Caki2 (cell line): ENCODE results near the gene TCL1B. TPM values are rescaled to one million over a fixed set of nuclear protein-coding genes. Genes with fewer than 3 reads are reported as not detected.
"Not testable (repeated sequence)": the region's sequence is repeated elsewhere in the genome, so short reads cannot be mapped to it uniquely, and the experiment has no call there.

Source experiments
- DNase-seq: peaks from one replicate; pipeline ENCODE4 v3.0.0-alpha.2; 2015; ENCODE audit warnings: low read depth
- in situ Hi-C: cut with HindIII; loops from 2 replicates; pipeline ENCODE4 v1.10.0; 2016; ENCODE audit warnings: low sequenced_read_pairs, low pct_unique_long_range_greater_than_20kb, mixed read lengths
- total RNA-seq: library from RNA; depleted of rRNA; stranded (reverse); fragments of >200 nt; shearing (Covaris generic); gene quantifications from 2 replicates; pipeline ENCODE4 v1.2.3, GENCODE V29; 2014; ENCODE audit warnings: low replicate concordance

Gene TCL1B
- total RNA-seq, 1 experiment from 2014 or later: not detected

DNA sequence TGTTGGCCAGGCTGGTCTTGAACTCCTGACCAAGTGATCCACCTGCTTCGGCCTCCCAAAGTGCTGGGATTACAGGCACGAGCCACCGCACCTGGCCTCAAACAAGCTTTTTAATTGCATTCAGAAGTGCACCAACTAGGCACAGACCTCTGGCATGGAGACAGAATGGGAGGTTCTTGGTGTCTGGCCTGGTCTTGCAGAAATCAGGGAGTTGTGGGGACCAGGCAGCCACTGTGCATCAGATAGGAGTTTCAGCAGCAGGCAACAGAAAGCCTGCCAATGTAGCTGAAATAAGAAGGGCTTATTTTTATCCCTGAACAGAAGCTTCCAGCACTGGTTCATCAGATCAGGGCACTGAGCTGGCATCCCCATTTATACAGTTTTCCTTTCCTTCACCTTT is 22.2 kb upstream of the TCL1B start:
- no peak for DNase-seq

DNA sequence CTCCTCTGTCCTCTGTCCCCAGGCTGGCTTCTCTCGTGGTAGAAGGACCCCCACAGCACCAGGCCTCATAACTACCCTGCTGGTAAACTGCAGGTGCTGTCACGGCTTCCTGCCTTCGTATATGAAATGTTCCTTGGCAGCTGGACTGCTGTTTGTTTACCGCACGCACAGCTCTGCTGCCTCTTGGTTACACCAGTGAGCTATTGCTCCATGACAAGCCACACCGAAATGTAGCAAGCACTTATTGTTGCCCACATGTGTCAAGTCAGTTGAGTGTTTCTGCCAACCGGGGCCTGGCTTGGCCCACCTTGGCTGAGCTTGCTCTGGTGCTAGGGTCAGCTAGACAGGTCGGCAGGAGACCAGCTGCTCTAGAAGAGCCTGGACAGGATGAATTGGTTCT is 21.7 kb upstream of the TCL1B start:
- in situ Hi-C loops: no loop called here

More for the DNA sequence above, 22.2 kb upstream of the TCL1B start:
- in situ Hi-C loops: no loop called here

DNA sequence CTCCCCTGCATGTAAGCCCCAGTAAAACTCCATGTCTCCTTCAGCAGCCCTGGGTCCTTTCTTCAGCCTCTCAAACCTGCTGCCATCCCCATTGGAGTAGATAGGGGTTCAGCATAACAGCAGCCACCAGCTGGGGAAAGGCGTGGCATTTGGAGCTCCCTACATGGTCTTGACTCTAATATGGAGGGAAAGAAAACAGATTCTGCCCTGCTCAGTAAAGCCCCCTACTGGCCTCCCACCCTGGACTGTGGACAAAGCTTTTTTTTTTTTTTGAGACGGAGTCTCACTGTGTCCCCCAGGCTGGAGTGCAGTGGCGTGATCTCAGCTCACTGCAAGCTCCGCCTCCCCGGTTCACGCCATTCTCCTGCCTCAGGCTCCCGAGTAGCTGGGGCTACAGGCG is 20.7 kb upstream of the TCL1B start:
- DNase-seq, in situ Hi-C loops: not testable (repeated sequence)

More for the DNA sequence above, 21.7 kb upstream of the TCL1B start:
- DNase-seq: no peak

DNA sequence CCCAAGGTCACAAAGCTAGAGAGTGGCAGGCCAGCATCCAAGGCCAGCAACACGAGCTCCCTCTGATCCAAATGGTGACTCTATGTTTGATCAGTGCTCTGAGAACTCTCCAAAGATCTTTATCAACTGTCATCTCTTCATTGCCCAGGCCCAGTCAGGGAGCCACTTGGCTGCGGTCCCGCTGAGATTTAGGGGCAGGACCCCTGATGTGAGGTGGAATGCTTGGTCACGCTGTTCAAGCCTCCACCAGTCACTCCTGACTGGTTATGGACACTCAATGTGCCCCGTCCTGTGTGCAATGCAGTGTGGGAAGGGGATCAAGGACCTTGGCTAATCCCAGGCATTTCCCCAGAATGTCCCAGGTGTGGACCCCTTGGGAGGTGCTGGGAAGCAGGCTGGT is 19.8 kb upstream of the TCL1B start:
- DNase-seq: no peak
- in situ Hi-C loops: no loop called here

DNA sequence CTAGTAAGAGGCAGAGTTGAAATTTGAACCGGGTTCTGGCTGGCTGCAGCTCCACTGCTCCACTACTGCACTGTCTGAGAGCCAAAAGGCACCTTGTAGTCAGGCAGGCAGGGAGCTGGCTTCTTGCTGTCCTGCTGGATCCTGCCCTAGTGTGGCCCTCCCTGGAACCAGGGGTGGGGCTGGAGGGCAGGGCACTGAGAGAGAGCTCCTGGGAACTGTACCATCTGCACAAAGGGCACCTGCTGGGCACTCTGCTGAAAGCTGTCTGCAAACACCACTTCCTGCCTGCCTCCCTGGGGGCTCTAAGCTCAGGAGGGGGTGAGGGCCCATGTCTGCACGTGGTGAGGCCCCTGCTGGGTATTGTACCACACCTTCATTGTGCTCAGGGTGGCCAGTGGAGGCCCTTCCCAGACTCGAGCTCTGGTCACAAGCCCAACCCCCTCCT is 19.0 kb upstream of the TCL1B start:
- DNase-seq: no peak
- in situ Hi-C loops: no loop called here

DNA sequence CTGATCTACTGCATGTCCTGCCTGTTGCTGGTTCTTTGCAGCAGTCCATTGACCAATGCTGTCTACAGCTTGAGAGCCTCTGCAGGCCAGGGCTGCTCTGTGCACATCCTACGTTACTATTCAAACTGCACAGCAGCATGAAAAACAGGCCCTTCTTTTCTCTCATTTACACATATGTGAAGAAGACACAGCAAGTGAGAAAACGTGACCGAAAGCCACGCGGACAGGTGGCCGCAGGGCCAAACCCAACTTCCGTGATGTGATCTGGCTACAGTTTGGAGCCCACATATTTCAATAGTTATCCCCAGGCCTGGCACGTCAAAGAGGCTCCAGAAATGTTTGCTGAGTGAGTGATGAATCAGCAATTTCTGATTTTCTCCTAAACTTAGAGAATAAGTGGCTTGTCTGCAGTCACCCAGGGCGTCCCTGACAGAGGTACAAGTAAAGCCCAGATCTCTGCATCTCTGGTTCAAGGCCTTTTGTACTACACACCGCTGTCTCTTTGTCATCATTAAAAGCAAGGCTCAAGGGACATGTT is 17.9 kb upstream of the TCL1B start:
- DNase-seq: no peak
- in situ Hi-C loops: no loop called here

DNA sequence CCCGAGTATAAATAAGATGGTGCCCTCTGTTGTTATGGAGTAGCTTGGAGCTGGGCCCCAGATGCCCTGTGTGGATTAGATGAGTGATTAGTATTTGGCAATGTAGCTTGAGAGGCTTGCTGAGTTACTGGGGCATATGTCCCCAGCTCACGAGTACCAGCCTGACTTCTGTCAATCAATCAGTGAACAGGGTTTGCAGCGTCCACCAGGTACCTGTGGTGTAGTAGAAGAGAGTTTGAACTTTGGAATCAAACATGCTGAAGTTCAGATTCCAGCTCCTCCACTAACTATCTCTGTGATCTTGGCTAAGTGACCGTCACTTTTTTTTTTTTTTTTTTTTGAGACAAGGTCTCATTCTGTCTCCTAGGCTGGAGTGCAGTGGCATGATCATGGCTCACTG is 11.6 kb upstream of the TCL1B start:
- DNase-seq: no peak
- in situ Hi-C loops: no loop called here

DNA sequence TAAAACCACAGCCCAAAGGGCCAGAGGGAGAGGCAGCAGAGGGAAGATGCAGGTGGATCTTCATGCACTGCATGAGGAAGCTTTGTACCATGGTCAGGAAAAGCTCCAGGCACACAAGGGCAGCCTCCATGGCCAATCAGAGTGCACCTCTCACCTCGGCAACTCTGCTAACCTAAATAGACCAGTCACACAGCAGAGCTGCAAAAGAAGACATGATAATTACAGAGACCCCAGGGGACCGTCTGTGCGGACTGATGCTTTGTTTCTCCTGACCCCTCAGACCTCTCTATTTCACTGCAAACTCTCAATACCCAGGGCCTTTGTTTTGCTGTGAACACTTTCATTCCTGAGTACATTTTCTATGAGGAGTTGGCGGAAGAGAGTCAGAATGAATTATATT is 10.7 kb upstream of the TCL1B start:
- no peak for DNase-seq
- in situ Hi-C loops: no loop called here

DNA sequence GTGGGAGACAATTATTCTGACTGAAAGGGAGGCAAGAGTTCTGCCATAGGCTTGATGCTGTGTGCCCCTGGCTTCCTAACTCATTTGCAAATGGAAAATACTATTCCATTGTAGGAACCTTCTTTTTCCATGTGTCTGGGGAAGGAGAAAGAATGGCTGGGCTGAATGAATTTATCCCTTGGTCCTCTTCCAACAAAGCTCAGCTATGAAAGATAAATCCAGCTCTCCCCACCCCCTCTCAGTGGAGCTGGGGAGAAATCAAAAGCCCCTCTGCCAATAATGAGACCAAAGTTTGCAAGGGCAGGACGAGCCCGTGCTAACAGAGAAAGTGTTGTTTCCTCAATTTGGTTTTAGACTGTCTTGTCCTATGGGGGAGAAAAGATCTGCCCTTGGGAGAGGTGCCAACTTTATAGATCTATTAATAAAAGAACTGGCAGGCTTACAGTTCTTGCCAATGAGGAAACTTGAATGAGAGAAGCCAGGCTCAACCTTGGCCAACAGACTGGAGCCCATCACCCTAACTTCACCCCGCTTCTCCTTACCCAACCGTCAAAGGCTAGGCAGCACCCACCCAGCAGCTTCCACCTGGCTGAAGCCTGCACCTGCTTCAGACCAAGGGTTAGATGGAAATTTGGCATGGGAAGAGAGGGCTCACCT is 8.9 kb upstream of the TCL1B start:
- in situ Hi-C loops: no loop called here
- no peak for DNase-seq

DNA sequence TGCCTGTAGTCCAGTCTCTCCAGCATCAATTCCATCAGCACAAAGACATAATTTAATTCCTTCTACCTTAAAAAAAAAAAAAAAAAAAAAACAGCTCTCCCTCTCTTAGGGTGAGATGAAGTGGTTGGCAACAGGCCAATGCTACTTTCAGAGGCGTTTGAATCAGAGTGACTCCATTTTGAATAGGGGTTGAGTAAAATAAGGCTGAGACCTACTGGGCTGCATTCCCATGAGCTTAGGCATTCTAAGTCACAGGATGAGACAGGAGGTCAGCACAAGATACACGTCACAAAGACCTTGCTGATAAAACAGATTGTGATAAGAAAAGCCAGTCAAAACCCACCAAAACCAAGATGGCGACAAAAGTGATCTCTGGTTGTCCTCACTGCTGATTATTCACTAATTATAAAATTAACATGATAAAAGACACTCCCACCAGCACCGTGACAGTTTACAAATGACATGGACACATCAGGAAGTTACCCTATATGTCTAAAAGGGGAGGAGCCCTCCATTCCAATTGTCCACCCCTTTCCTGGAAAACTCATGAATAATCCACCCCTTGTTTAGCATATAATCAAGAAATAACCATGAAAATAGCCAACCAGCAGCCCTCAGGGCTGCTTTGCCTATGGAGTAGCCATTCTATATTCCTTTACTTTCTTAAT is 6.9 kb upstream of the TCL1B start:
- in situ Hi-C loops: no loop called here
- DNase-seq: no peak

DNA sequence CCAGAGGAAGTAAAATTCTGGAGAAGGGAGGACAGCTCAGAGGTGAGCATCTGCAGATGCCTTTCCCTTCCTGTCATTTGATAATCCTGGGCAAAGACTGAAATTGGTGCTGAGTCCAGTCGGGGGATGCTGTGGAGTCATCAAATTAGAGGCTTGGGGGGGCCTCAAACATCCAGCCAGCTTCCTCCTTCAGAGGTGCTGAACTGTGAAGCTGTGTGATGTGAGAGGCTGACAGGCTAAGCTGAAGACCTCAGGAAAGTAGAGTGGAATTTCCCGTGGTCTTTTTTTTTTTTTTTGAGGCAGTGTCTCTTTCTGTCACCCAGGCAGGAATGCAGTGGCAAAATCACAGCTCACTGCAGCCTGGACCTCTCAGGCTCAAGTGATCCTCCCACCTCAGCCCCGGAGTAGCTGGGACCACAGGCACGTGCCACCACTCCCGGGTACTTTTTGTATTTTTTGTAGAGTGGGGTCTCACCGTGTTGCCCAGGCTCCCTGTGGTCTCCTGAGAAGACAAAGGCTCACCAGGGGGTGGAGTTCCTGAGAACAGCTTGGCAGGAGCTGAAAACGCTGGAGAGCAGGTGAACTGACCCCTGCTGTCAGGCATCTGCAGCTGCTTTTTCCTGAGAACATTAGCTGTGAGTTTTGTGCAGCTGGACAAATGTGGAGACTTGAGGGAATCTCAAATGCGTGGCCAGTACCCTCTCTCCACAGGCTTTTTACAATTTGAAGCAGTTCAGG is 6.1 kb upstream of the TCL1B start:
- in situ Hi-C loops: no loop called here

DNA sequence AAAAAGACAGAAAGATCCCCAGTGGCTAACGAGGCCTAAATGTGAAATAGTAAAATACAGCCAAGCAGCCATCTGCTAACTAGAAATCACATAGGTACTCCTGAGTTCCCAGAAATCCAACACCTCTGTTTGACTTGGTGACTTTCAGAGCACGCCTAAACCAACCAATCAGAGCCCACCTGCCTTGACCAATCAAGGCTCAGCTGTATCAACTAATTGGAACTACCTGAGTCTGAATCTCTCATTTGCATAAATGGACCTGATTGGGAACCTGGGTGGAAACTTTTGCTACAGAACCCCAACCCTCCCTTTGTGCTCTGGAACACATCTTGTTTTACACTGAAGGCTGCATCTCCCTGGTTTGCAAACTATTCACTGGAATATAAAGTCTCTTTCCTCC is 5.1 kb upstream of the TCL1B start:
- in situ Hi-C loops: no loop called here
- DNase-seq: no peak

More for the DNA sequence above, 6.1 kb upstream of the TCL1B start:
- DNase-seq: no peak

DNA sequence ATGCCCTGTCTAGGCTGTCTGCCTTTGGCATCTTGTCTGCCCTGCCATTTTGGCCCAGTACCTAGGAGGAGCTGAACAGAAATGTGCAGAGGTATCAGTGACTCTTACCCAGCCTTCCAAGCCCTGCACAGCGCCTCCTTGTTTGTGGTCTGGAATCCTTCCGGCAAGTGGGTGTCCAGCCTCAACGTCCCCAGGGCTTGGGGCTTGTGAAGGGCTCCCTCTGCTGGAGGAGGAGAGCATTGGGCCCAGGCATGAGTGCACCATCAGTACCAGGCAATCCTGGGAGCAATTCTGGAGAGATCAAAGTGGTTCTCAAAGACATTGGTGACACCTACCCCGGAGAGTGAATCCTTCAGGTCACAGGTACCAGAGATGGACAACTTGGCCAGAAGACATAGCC is 2.4 kb upstream of the TCL1B start:
- DNase-seq: no peak
- in situ Hi-C loops: no loop called here

DNA sequence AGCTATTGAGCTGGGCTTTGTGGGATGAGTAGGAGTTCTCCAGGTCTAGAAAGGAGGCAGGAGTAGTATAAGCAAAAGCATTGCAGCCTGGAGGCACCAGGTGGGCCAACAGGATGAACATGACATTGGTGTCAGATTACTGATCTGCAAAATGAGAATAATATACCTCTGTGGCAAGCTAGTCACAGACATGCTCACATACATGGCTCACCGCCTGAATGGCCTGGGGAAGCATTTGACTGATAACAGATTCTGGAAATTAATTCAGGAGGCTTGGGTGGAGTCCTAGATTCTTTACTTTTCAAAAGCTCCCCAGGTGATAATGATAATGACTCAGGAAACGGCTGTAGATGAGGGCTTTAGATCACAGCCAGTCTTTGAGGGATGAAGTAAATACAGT is 709 bp downstream of the TCL1B start:
- DNase-seq: no peak
- in situ Hi-C loops: no loop called here

DNA sequence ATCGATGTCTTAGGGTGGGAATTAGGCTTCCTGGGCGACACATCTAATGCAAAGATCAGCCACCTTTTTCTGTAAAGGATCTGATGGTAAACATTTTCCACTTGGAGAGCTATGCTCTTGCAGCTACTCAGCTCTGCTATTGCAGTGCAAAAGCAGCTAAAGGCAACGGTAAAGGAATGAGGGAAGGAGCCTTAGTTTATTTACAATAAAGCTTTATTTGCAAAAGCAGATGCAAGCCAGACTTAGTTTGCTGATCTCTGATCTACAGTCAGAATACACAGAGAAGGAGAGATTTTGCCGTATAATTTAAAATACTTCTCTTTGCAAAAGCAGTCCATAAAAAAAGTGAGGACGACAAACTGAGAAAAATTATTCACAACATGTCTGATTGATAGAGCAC is 3.2 kb downstream of the TCL1B start:
- no peak for DNase-seq
- in situ Hi-C loops: no loop called here

DNA sequence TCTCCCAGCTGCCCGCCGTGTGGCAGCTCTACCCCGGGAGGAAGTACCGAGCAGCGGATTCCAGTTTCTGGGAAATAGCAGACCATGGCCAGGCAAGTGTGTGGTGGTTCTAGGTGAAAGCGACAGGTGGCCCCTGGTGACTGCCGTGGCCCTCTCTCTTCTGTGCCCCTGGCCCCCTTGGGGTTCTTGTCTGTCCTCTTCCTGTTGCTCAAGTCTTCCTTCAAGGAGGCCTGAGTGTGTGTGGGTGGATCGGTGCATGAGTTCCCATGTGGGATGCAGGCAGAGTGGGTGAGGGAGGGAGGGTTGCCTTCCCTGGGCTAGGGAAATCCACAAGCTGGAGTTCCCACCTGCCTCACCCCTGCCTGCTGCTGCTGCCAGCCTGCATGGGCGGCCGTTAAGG is 4.6 kb downstream of the TCL1B start:
- in situ Hi-C loops: no loop called here
- DNase-seq: no peak

DNA sequence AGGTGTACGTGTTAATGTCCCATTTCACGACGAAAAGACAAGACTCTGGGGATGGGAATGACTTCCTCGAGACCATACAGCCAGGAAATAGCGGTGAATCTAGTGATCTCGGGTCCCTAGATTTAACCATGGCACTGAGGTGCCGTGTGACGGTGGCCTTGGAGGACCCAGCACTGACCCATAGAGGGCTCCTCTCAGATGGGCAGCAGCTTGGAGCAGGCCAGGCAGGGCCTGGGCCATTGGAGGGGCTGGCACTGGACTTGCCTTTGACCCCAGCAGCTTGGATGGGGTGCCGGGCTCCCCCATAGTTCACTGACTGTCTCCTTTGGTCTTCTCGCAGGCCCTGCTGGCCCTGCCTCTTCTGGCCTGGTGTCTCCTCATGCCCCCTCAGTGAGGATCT is 5.4 kb downstream of the TCL1B start:
- in situ Hi-C loops: no loop called here
- no peak for DNase-seq

DNA sequence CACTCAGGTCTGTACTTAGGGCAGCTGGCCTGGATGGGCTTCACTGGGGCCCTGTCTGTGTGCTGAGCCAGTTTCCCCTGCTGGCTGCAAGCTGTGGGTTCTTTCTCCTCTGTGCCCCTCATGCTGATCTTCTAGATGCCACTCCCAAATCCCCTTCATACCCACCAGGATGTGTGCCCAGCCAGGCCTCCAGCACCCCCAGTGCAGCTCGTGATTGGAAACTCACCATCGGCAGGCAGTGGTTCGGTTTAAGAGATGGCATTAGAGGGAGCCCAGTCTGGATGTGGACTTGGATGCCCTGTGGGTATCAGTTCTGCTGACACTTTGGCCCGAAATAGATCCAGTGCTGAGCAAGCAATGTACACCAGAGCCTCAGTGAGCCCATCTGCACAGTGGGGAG is 5.9 kb downstream of the TCL1B start:
- in situ Hi-C loops: no loop called here
- DNase-seq: no peak

DNA sequence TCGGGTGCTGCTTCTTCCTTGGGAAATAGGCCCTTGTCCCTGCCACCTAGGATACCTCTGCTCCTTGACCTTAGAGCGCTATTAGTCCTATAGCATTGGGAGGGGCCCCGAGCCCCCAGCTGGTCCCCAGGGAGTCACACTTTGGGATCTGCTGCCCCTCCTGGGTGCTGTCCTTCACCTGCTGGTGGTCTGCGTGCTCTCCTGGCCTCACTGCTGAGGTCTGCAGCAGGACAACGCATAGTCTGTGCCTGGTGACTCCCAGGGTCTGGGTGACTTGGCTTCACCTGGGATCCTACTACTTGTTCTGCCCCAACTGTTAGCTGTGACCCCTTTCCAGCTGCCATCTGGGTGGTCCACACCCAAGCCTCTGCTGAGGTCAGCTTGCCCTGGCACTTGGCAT is 8.8 kb downstream of the TCL1B start:
- DNase-seq: no peak

More for the DNA sequence above, 8.8 kb downstream of the TCL1B start:
- in situ Hi-C loops: no loop called here
